NCI-H1930 (cell line): ENCODE measurements around the gene LPO.

Experiments
- DNase-seq, 2 experiments: peaks; one replicate each; lab custom pipeline; 2025; lab: John Stamatoyannopoulos, UW

LPO gene

DNA sequence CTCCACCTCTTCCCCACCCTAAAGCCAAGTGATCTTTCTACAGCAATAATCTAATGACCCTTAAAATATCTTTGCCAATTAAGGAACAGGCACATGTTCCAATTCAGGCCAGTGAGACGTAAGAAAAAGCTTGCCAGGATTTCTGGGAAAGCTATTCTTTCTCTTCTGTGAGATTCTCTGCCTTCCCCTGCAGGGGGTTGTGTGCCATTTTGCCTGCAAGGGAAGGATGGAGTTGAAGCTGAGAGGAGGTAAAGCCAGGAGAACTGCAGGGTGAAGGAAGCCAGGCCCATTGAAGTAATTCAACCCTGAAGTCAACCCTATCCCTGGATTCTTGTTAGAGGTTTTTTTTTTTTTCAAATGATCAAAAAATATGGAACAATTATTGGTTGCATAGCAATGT lies 9.0 kb upstream of the LPO start:
- DNase-seq: no peak

DNA sequence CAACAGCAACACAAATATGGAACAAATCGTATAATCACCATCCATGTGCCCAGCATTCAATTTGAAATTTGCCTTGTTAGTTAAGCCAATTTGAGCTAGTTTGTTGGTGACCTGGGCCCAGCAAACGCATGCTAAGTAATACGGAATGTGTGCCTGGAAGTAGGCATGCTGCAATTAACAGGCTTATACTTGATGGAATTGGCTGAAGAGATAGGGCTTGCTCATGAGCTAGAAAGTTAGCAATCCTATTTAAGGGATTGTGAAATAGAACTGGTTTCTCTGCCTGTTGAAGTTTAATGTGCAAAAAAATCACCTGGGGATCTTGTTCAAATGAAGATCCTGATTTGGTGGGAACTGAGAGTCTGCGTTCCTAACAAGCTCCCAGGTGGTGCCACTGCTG lies 8.5 kb upstream of the LPO start:
- DNase-seq: no peak

DNA sequence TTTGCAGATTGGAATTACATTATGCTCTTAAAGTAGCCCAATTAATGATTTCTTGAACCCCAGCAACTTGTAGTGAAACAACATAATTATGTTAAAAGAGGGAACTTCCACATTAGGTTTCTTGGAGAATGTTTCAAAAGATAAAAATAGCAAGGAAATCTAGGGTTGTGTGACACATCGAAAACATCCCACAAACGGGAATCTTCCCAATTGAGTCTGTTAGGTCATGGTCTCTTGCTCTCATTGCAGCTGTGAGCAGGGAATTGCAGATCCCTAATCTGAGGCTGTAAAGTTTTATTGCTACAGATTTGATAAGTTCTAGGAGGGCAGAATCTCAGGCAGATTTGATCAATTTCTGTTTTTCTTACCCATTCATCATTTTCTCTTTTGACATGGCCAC lies 6.7 kb upstream of the LPO start:
- DNase-seq: no peak

DNA sequence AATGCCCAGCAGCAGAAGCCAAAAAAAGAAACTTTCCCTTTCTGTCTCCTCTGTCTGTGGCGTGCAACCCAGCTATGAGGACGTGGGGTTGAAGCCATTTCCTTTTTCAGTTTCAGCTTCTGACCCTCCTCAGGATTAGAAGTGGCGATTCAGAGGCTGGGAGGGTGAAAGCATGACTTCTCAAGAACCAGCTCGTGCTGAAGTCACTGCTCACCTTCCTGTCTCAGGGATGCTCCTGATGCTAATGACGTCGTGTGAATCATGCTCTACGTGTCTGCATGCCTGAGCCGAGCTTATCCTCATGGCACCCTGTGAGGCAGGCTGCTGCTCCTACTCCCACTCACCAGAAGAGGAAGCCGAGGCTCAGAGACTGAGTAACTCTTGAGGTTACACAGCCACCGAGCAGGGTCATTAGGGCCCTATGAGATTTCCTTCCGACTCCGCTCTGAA lies 5.7 kb upstream of the LPO start:
- no peak for DNase-seq

DNA sequence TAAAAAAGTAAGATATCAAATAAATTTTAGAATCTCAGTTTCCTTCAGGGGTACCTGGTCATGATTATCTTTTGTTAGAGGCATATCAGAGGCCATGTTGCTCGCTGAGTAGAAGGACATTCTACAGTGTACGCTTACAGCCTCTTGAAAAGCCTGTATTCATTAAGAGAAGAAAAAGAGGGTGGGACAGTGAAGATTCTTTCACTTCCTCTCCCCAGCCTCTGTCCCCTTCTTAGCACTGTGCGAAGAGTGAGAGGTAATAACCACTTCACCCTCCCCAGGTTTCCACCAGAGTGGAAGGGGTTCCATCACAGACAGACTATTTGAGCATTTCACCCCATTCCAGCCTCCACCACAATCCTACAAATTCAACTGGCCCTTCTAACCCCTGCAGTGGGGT lies 4.8 kb upstream of the LPO start:
- no peak for DNase-seq

DNA sequence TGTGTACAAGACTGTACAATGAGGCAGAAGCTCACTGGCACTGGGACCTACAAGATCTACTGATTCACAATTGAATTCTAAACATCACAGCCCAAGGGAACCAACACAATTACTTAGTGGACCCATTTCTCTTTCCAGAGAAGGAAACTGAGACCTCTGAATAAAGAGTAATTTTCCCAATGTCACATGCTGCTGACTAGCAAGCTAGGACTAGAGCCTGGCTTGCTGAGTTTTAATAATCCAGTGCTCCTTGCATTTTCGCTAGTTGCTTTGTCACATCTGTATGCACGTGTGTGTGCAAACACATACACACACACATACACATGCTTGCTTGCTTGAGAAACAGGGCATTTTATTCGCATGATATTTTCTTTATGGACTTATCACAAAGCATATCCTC lies 3.9 kb upstream of the LPO start:
- DNase-seq: no peak

DNA sequence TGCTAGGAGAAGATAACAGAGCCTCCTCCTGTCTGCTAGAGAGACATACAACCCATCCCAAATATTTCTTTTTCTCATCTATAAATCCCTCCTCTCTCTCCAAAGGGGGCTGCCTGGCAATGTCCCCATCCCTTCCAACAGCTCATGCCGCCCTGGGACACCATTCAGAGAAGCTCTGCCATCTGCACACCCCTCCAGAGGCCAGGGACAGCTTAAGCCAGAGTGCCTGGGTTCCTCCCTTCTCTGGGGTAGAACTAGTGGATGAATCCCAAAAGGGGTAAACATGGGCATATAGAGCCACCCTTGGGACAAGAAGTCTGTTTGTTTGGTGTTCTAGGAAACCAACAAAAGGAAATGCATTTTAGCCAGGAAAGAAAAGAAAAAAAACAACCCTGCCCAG lies 2.6 kb upstream of the LPO start:
- no peak for DNase-seq

DNA sequence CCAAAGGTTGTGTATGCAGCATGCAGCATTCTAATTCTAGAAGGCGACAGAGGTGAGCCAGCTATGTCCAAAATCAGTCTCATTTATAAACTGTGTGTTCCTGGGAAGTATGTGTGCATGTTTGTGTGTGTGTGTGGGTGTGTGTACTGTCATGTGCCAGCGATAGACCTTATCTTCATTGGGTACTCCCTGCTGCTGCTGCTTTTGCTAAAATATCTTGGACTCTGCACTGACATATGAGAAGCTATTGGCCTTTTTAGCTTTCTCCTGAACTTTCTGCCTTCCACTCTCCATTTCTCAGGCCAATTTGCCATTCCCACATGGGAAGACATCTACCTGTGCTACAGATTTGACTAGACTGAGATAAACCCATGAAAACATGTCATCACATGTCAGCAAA lies 2.0 kb upstream of the LPO start:
- DNase-seq: no peak

DNA sequence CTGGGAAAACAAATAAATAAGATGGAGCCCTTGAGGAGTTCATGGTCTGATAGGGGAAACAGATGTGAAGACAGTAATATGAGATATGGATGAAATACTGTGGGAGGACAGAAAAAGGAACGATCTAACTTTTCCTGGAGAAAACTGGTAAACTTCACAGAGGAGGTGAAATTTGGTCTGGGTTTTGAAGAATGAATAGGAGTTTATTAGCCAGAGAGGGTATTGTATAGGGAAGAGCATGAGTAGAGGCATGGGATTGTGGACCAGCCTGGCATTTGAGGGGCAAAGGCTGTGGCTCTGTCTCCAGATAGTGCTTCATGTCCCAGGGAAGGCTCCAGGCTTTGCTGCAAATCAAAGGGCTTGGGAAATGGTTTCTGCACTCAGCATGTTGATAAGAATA lies 1.6 kb downstream of the LPO start:
- DNase-seq: no peak

DNA sequence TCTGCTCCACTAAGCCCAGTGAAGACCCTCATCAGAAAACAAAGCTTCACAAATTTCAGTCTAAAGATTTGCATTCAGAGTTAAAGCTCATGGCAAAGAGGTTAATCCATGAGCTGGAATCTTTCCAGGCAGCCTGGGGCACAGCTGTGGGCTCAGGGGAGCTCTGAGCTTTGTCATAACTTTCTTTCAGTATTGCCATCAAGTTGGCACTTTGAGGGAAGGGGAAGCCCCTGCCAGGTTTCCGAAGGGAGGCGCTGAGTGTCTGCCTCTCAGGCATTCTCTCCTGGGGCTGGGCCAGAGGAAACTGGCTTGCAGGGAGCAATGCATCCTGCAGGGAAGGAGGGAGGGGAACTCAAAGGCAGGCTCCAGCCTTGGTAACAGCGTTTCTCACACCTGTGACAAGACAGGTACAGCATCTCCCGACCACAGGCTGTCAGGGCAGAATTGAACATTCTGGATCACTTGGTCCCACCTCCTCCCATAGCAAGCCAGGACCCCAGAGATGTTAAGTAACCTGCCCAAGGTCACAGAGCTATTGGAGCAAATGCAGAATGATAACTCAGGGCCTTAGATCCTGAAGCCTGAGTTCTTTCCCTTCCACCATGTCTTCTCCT lies 3.9 kb downstream of the LPO start:
- DNase-seq: no peak

DNA sequence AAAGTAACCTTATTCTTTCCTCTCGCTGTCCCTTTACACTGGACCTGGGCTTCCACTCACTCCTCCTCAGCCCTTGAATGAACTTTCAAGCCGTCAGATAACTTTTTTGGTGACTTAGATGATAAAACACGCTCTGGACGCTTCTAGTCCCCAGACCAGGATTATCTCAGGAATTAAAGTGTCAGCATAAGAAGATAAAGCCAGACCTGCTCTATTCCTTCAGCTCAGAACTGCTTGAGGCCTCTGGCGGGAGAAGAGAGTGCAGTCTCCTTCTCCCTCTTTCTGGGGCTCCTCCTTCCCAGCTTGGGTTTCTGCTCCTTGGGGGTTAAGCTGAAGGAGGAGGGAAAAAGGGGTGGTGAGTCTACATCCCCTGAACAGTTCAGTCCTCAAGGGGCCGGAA lies 6.6 kb downstream of the LPO start:
- no peak for DNase-seq

DNA sequence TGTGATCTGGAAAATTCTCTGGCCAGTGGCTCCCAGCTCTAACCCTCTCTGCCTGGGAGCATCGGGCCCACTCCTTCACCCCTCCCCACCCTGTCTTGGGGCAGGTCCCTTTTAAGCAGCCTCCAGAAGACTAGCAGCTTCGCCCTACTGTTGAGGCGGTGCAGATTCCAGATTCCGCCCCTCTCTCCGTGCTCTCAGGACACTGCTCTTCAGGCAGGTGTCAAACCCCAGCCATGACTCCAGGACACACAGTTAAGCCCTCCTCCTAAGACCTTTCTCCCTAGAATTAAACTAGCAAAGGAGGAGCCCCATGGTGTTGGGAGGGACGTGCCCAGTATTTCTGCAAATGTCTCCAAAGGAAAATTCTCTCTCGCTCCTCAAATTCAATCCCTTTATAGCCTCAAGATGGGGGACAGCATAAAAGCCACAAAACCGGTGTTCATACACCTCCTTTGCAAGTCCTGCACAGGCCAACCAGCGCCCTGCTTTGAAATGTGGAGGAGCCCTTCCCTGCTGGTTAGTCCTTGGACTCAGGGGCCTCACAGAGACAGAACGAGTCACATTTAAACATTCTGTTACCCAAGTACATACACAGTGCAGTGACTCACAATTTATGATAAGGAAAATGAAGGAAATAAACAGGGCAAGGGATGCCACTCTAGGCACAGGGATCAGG lies 7.2 kb downstream of the LPO start:
- DNase-seq: no peak

DNA sequence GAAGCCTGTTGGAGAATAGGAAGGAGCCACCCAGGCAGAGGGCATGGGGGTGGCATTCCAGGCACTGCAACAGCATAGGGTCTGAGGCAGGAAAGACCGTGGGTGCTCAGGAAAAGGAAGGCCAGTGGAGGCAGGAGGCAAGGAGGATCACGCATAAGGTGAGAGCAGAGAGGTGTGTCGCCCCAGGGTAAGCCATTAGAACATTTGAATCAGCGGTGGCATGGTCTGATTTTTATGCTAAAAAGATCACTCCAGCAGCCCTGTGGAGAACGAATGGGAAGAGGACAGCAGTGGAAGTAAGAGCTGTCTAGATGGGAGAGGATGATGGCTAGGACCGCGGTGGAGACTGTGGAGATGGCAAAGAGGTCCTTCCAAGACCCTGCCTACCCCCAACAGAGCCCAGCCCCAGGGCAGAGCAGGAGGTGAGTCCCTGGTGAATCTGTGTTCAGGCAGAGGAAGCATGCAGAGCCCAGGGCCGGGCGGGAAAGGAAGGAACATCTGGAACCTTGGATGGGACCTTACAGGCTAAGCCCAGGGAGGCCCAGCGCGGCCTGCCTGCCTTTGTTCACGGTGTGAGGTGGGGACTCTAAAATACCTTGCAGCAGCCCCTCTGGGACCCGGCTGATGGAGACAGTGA lies 7.8 kb downstream of the LPO start:
- DNase-seq: no peak

DNA sequence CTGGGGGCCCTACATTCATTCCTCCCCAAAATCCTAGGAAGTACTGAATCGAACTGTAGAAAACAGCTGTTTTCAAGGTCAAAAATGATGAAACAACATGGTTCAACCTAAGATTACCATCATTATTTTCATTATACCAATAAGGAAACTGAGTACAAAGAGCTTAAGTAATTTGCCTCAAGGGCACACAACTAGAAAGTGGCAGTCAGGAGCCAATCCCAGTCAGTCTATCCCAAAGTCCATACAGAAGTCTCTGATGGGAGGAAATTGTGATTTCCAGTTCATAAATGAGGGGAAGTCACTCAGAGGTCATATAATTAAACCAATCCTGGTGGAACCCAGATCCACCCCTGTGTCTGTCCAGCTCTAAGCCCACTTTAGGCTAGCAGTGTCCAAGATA lies 8.4 kb downstream of the LPO start:
- DNase-seq: no peak

DNA sequence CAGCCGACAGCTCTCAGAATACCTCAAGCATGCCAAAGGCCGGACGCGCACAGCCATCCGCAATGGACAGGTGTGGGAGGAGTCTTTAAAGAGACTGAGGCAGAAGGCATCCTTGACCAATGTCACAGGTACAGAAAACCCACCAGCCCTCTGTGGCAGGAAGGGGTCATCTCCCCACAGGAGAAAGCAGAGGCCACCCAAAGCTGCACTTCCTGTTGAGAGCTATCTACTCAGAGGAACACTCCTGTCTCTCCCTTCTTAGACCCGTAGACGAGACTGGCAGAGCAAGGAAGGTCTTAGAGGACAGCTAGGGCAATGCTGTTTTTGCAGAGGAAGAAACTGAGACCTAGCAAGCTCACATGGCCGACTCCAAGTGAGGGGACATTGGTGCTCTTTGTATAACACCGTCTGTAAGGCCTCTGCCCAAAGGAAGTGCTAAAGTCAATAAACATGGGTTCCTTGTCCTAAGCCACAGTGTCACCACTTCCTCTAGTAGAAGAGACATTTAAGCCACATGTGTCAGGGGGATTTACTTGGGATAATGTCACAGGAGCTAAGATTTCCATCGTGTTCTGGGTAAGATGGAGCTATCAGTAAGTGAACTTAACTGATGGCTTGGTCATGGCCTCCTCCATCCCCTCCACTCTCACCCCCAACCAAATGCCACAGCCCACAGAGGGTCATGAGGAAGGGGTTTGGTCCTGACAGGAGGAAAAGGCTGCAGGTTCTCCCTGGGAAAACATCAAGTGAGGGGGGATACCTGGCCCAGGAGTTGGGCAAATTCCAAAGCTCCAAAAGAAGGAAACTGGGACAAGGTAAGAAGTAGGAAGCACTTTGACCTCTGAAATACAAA lies 9.4 kb downstream of the LPO start:
- DNase-seq: no peak

DNA sequence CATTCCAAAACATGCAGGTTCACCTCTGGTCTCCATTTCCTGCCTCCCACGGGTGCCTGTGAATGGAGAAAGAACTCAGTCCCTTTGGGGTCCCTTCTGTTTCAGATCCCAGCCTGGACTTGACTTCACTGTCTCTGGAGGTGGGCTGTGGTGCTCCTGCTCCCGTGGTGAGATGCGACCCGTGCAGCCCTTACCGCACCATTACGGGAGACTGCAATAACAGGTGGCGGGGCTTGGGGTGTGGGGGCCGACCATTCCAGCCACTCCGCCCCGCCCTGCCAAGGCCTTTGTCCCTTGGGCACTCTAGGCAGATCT lies 10.5 kb downstream of the LPO start:
- DNase-seq: no peak

DNA sequence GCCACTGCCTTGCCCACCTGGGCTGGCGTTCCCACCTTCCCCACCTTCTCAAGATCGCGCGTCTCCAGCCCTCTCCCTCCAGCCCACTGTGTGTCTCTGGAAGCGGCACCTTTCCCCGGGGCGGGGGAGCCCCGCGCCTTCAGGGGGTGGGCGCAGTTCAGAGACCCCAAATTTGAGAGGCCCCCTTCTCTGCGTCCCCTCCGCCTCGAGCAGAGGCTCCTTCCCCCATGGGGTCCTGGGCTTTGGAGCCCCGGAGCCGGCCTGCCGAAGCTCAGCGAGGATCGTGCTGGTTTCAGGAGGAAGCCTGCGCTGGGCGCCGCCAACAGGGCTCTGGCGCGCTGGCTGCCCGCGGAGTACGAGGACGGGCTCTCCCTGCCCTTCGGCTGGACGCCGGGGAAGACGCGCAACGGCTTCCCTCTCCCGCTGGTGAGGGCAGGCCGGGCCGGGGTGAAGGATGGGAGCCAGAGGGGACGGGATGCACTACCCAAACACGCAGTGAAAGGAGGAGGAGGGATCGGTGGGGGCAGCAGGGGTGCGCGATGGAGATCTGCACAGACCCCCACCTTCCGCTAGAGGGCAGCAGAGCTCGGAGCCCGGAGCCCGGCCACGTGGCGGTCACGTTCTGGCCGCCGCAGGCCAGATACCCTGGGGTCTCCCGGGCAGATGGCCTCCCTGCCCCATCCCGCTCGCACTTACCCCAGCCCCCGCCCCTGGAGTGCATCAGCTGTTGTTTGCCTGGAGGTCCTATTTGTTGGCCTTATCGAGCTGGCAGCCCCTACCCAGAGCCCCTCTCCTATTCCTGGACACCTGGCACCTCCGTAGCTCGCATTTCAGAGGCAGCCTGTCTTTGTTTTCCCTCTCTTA lies 11.1 kb downstream of the LPO start:
- DNase-seq: peak; percentile 53 to 75

DNA sequence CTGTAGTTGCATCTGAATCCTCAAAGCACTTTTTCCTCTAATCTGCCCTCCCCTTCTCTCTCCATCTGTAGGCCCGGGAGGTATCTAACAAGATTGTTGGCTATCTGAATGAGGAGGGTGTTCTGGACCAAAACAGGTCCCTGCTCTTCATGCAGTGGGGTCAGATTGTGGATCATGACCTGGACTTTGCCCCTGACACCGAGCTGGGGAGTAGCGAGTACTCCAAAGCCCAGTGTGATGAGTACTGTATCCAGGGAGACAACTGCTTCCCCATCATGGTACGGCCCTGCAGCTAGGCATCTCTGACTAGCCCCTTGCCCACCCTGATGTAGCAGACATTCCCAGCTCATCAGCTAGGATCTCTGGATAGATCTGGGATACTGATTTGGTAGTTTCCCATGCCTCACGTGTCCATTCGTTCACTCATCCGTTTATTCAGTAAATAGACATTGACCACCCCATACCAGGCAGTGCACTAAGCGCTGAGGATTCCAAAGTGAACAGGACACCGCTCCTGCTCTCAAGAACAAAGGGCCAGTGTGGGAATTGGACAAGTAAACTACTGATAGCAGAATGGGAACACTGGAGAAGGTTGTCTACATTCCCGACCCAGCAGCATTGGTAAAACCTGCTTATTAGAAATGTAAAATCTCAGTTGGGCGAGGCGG lies 12.1 kb downstream of the LPO start:
- no peak for DNase-seq

DNA sequence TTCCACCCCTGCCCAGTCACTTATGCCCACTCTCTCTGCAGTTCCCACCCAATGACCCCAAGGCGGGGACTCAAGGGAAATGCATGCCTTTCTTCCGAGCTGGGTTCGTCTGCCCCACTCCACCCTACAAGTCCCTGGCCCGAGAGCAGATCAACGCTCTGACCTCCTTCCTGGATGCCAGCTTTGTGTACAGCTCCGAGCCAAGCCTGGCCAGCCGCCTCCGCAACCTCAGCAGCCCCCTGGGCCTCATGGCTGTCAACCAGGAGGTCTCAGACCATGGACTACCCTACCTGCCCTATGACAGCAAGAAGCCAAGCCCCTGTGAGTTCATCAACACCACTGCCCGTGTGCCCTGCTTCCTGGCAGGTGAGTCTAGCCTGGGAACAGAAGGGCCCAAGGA lies 13.8 kb downstream of the LPO start:
- no peak for DNase-seq

DNA sequence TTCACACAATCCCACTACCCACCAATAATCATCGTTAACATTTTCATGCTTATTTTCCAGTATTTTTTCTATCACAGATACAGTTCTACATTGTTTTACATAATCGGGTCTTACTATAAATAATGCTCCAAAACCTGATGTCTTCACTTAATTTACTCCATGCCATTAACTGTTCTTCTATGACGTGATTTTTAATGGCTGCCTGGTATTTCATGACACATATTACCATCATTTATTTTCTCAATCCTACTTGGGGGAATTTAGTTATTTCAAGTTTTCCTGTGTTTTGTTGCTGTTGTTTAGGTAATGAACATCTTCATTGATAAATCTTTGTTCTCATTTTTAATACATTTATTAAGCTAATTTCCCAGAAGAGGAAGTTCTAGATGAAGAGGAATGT lies 14.7 kb downstream of the LPO start:
- DNase-seq: no peak

DNA sequence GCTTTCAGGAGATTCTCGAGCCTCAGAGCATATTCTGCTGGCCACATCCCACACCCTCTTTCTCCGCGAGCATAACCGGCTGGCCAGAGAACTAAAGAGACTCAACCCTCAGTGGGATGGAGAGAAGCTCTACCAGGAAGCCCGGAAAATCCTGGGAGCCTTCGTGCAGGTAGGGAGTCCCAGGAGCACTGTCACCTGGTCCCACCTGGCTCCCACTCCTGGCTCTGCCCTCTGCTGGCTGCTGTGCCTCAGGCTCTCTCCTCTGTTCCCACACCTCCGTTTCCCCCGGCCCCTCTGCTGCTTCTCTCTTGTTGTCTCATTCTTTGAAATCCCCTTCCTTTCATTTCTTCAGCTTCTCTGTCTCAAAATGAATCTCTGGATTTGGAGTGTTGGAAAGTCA lies 16.4 kb downstream of the LPO start:
- DNase-seq: peak in 1 of 2 experiments; percentile 3
